ENCODE measurements around the gene BEST4. TPM values are rescaled to one million over a fixed set of nuclear protein-coding genes. Genes with fewer than 3 reads are reported as not detected.
"Not testable (repeated sequence)": the region's sequence is repeated elsewhere in the genome, so short reads cannot be mapped to it uniquely, and the experiment has no call there.

Gene BEST4
- polyA plus RNA-seq, 1 of the 3 experiments (the other 2 are of a cell fraction) = 0.12 TPM

GRCh38 chr1:44775078-44775929 lies 12.7 kb downstream of the BEST4 start, which contains the start of gene RPS8 (continued):
- no peak for TF ChIP-seq USF2 (IDR thresholded peaks at IDR 0.05; ENCODE audit: borderline replicate concordance, low read depth, low read length)
- TF ChIP-seq, protein P1, sequence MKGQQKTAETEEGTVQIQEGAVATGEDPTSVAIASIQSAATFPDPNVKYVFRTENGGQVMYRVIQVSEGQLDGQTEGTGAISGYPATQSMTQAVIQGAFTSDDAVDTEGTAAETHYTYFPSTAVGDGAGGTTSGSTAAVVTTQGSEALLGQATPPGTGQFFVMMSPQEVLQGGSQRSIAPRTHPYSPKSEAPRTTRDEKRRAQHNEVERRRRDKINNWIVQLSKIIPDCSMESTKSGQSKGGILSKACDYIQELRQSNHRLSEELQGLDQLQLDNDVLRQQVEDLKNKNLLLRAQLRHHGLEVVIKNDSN (IDR thresholded peaks at IDR 0.05; ENCODE audit: borderline replicate concordance, low read depth) = peak; percentile 28; the same call in 1 of the 2 replicates
- peak; percentile 92 for TF ChIP-seq MXI1 (IDR thresholded peaks at IDR 0.05; ENCODE audit: low read depth, low read length)
- TF ChIP-seq, protein P2, sequence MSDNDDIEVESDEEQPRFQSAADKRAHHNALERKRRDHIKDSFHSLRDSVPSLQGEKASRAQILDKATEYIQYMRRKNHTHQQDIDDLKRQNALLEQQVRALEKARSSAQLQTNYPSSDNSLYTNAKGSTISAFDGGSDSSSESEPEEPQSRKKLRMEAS (IDR thresholded peaks at IDR 0.05; ENCODE audit: low read depth) = peak; percentile 82
- peak; percentile 85 for TF ChIP-seq FOXM1 (IDR thresholded peaks at IDR 0.05; ENCODE audit: low read depth)
- TF ChIP-seq TCF12 (IDR thresholded peaks at IDR 0.05) = no peak; the same call in 1 of the 2 replicates
- TF ChIP-seq MEF2A (IDR thresholded peaks at IDR 0.05; ENCODE audit: borderline replicate concordance, low read depth) = no peak
- TF ChIP-seq RFX5 (IDR thresholded peaks at IDR 0.05; ENCODE audit: low read length) = no peak
- TF ChIP-seq SIN3A (IDR thresholded peaks at IDR 0.05; ENCODE audit: borderline replicate concordance, low read depth, low read length) = peak; percentile 85

DNA sequence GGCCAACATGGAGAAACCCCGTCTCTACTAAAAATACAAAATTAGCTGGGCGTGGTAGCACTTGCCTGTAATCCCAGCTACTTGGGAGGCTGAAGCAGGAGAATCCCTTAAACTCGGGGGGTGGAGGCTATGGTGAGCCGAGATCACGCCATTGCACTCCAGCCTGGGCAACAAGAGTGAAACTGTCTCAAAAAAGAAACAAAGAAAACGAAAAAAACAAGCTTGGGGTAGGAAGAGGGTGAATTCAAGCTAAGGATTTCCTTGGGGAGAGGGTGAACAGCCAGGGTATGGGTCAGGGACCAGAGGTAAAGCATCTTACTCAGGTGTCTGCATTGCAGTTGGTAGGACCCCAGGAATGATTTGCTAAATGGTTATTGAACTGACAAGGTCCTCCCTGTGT lies 21.5 kb downstream of the BEST4 start:
- not testable (repeated sequence) for H2AFZ ChIP-seq (ENCODE audit: low read depth); H3F3A ChIP-seq (replicated peaks; ENCODE audit: insufficient read depth)
- POLR2A ChIA-PET = interaction anchor here (2.5 kb wide), 1 partner anchor 9 kb away, joined by 13 read pairs; the partner anchor contains the start of gene RPS8

GRCh38 chr1:44760876-44761275 lies 27.1 kb downstream of the BEST4 start:
- Histone ChIP-seq H3K79me2 (ENCODE audit: insufficient read depth) (no peaks in the 10 kb centered on the region), H3K4me3 (ENCODE audit: low read depth in 2 of 2, low read length in 1 of 2) (no peak overlapping the region), H3K27ac (ENCODE audit: low read depth in 2 of 2, low read length in 1 of 2) (no peak overlapping the region), H3K9ac (no peak overlapping the region), H4K20me1 (ENCODE audit: insufficient read depth) (no peaks in the 10 kb centered on the region), H3K36me3 (replicated peaks in 1 of 2; ENCODE audit: control insufficient read depth in 1 of 2, insufficient read depth in 2 of 2, low read length in 1 of 2) (peaks cover 20 to 45% of the 10 kb centered on the region in 2 experiments), H3K27me3 (ENCODE audit: insufficient read depth) (no peaks in the 10 kb centered on the region), H3K9me3 (no peaks in the 10 kb centered on the region), H3F3A (replicated peaks; ENCODE audit: insufficient read depth) (no peaks in the 10 kb centered on the region), H3K9me2 (no peaks in the 10 kb centered on the region), H2AFZ (ENCODE audit: low read depth) (no peak overlapping the region), H3K4me2 (no peak overlapping the region), H3K4me1 (ENCODE audit: control insufficient read depth in 1 of 2, insufficient read depth in 2 of 2, low read depth in 1 of 2, low read length in 1 of 2) (no peaks in the 10 kb centered on the region)
- no peak for DNase-seq
- CTCF ChIA-PET = no interaction called here
- TF ChIP-seq POLR2AphosphoS5 (IDR thresholded peaks at IDR 0.05; ENCODE audit: low read depth, low read length) = no peak
- POLR2A ChIA-PET = interaction anchor here (1.3 kb wide), 1 partner anchor 14 kb away, joined by 3 read pairs; the partner anchor contains the start of gene RPS8
- 96% methylated on average over 3 of the region's 3 CpGs for whole genome bisulfite sequencing (ENCODE audit: low lambda C conversion rate)

More for the DNA sequence above, 21.5 kb downstream of the BEST4 start:
- CTCF ChIA-PET = interaction anchor here (1.1 to 2.2 kb wide), 2 partner anchors 19 to 37 kb away, joined by 3 to 5 read pairs; no protein-coding TSS in a partner anchor
- H3K79me2 ChIP-seq (ENCODE audit: insufficient read depth); H3K4me3 ChIP-seq (ENCODE audit: low read depth in 2 of 2, low read length in 1 of 2); H3K9me3 ChIP-seq; DNase-seq; H3K9me2 ChIP-seq; H3K4me2 ChIP-seq; H3K27me3 ChIP-seq (ENCODE audit: insufficient read depth); H4K20me1 ChIP-seq (ENCODE audit: insufficient read depth); H3K9ac ChIP-seq; H3K27ac ChIP-seq (ENCODE audit: low read depth in 2 of 2, low read length in 1 of 2); H3K4me1 ChIP-seq (ENCODE audit: control insufficient read depth in 1 of 2, insufficient read depth in 2 of 2, low read depth in 1 of 2, low read length in 1 of 2): not testable (repeated sequence)
- peaks cover 15 to 16% of the 10 kb centered on the region in 2 experiments for H3K36me3 ChIP-seq (replicated peaks in 1 of 2; ENCODE audit: control insufficient read depth in 1 of 2, insufficient read depth in 2 of 2, low read length in 1 of 2)
- 93% methylated on average over 6 of the region's 6 CpGs for WGBS (ENCODE audit: low lambda C conversion rate)

Data from SK-N-SH (cell line).